BE2C (cell line): ENCODE results near the gene CSNK1G3.

ENCODE experiments used
- DNase-seq: peaks from one replicate; pipeline ENCODE4 v3.0.0-alpha.2; 2020
- H3K27me3 ChIP-seq: fragments of 250-450 bp; sonication (Bioruptor Pico); 2 replicates; pipeline ENCODE4 v1.5.1; 2020; ENCODE audit warnings: mild to moderate bottlenecking
- H3K36me3 ChIP-seq: fragments of 250-450 bp; sonication (Bioruptor Pico); 2 replicates; pipeline ENCODE4 v1.5.1; 2020; ENCODE audit warnings: mild to moderate bottlenecking
- H3K4me1 ChIP-seq: fragments of 250-450 bp; sonication (Bioruptor Pico); 2 replicates; pipeline ENCODE4 v1.5.1; 2020
- H3K4me3 ChIP-seq: 2 replicates; pipeline ENCODE4 v1.5.1; 2011; ENCODE audit warnings: low read depth, low read length
- H3K9me3 ChIP-seq: fragments of 250-450 bp; sonication (Bioruptor Pico); 2 replicates; pipeline ENCODE4 v1.5.1; 2020
- CTCF ChIP-seq: IDR thresholded peaks from 2 replicates; pipeline ENCODE4 v1.5.1; 2012; ENCODE audit warnings: mild to moderate bottlenecking, low read depth, low read length

Gene CSNK1G3

GRCh38 chr5:123585871-123586270 is 73.9 kb downstream of the CSNK1G3 start:
- no peak for DNase-seq
- H3K27me3 ChIP-seq: no peaks in the 10 kb centered on the region
- no peaks in the 10 kb centered on the region for H3K9me3 ChIP-seq
- H3K4me3 ChIP-seq: no peak overlapping the region
- H3K36me3 ChIP-seq: no peaks in the 10 kb centered on the region
- H3K4me1 ChIP-seq: no peaks in the 10 kb centered on the region
- TF ChIP-seq CTCF: no peak

GRCh38 chr5:123594434-123594833 is 82.5 kb downstream of the CSNK1G3 start:
- Histone ChIP-seq H3K4me1 (no peaks in the 10 kb centered on the region), H3K36me3 (peaks cover 11% of the 10 kb centered on the region; the same call in 1 of the 2 replicates), H3K9me3 (no peaks in the 10 kb centered on the region), H3K27me3 (no peaks in the 10 kb centered on the region), H3K4me3 (no peak overlapping the region)
- no peak for DNase-seq
- TF ChIP-seq CTCF: no peak

- TF ChIP-seq CTCF: no peak
- no peak for DNase-seq
- Histone ChIP-seq H3K4me1 (no peaks in the 10 kb centered on the region), H3K4me3 (no peak overlapping the region), H3K36me3 (peaks cover 11% of the 10 kb centered on the region; the same call in 1 of the 2 replicates), H3K9me3 (no peaks in the 10 kb centered on the region), H3K27me3 (no peaks in the 10 kb centered on the region)
Observed at GRCh38 chr5:123597018-123597417, 85.0 kb downstream of the CSNK1G3 start.

- Histone ChIP-seq H3K27me3 (no peaks in the 10 kb centered on the region), H3K36me3 (0 out of 2 replicates have a peak, but pooled peaks cover 1% of the 10 kb centered on the region), H3K4me3 (no peak overlapping the region), H3K4me1 (no peaks in the 10 kb centered on the region), H3K9me3 (no peaks in the 10 kb centered on the region)
- TF ChIP-seq CTCF: no peak
- no peak for DNase-seq
Observed at GRCh38 chr5:123598028-123598689, 86.2 kb downstream of the CSNK1G3 start.

- H3K36me3 ChIP-seq: no peaks in the 10 kb centered on the region
- H3K4me1 ChIP-seq: no peaks in the 10 kb centered on the region
- no peaks in the 10 kb centered on the region for H3K27me3 ChIP-seq
- no peak for DNase-seq
- H3K4me3 ChIP-seq: no peak overlapping the region
- no peaks in the 10 kb centered on the region for H3K9me3 ChIP-seq
- TF ChIP-seq CTCF: no peak
Observed at GRCh38 chr5:123599171-123599570, 87.2 kb downstream of the CSNK1G3 start.

- Histone ChIP-seq H3K36me3 (no peaks in the 10 kb centered on the region), H3K27me3 (no peaks in the 10 kb centered on the region), H3K4me1 (no peaks in the 10 kb centered on the region), H3K4me3 (no peak overlapping the region), H3K9me3 (no peaks in the 10 kb centered on the region)
- no peak for DNase-seq
- TF ChIP-seq CTCF: no peak
Observed at GRCh38 chr5:123601610-123602009, 89.6 kb downstream of the CSNK1G3 start.
